ENCODE results near the gene IMPDH1. TPM values are rescaled to one million over a fixed set of nuclear protein-coding genes. Genes with fewer than 3 reads are reported as not detected.

Gene IMPDH1
- total and polyA plus RNA-seq, 9 of the 15 experiments (the other 6 are each of a cell fraction or from before 2014, with no cell fraction given): 0.80 to 118 (median 64.3) TPM

DNA sequence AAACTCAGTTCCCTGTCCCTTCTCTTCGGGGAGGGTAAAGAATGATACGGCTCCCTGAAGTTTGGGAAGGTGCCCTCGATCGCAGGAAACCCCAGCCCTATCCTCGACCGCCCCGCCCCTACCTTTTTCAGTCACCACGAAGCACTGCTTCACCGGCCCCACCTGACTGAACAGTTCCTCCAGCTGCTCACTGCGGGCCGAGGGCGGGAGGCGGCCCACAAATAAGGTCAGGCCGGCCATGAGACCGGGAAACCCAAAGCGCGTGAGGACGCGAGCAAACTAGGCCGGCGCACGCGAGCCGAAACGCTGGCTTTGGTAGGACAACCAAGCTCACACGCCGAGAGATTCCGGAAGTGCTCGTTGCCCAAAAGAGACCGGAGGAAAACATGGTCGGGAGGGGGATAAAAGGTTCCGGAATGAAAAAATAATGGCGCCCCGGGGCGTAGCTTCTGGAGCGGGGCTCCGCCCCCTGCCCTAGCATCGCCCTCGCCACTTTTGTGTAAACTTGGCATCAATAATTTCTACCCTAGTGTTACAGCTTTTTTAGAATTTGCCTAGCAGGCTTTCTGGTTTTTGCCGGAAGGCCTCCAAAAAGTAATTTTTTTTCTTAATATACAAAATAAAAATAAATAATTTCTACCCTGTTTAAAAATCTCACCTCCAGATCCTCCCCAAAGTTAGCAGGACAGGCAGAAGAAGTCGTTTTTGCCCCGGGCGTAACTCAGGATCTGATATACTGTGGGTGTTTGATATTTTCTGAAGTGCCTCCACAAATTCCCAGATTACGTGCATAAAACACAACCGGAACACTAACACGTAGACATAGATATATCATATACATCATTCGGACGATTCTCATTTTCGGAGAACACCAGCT is 66.0 kb downstream of the IMPDH1 start, which contains the start of gene RBM28 (continued):
- TF ChIP-seq, protein P1, sequence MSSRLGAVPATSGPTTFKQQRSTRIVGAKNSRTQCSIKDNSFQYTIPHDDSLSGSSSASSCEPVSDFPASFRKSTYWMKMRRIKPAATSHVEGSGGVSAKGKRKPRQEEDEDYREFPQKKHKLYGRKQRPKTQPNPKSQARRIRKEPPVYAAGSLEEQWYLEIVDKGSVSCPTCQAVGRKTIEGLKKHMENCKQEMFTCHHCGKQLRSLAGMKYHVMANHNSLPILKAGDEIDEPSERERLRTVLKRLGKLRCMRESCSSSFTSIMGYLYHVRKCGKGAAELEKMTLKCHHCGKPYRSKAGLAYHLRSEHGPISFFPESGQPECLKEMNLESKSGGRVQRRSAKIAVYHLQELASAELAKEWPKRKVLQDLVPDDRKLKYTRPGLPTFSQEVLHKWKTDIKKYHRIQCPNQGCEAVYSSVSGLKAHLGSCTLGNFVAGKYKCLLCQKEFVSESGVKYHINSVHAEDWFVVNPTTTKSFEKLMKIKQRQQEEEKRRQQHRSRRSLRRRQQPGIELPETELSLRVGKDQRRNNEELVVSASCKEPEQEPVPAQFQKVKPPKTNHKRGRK (tag; IDR thresholded peaks at IDR 0.05): no peak
- TF ChIP-seq, protein P2, sequence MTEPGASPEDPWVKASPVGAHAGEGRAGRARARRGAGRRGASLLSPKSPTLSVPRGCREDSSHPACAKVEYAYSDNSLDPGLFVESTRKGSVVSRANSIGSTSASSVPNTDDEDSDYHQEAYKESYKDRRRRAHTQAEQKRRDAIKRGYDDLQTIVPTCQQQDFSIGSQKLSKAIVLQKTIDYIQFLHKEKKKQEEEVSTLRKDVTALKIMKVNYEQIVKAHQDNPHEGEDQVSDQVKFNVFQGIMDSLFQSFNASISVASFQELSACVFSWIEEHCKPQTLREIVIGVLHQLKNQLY (CRISPR knock-in tag; conservative IDR thresholded peaks at IDR 0.05): peak; percentile 77 to 93; a peak in 2 of 4 replicates
- TF ChIP-seq, protein P3, sequence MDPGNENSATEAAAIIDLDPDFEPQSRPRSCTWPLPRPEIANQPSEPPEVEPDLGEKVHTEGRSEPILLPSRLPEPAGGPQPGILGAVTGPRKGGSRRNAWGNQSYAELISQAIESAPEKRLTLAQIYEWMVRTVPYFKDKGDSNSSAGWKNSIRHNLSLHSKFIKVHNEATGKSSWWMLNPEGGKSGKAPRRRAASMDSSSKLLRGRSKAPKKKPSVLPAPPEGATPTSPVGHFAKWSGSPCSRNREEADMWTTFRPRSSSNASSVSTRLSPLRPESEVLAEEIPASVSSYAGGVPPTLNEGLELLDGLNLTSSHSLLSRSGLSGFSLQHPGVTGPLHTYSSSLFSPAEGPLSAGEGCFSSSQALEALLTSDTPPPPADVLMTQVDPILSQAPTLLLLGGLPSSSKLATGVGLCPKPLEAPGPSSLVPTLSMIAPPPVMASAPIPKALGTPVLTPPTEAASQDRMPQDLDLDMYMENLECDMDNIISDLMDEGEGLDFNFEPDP (CRISPR knock-in tag; IDR thresholded peaks at IDR 0.05): no peak
- TF ChIP-seq SMAD1 (IDR thresholded peaks at IDR 0.05; ENCODE audit: low read depth, low read length, partially characterized antibody) (peak; percentile 88), CREBBP (IDR thresholded peaks at IDR 0.05; ENCODE audit: low read depth, low read length) (no peak), TSC22D4 (tag; IDR thresholded peaks at IDR 0.05) (no peak), HDAC2 (IDR thresholded peaks at IDR 0.05) (peak; percentile 98), NR3C1 (CRISPR knock-in tag; IDR thresholded peaks at IDR 0.05) (0 out of 2 replicates have a peak, but pooled peaks have one; percentile 81), ZNF696 (CRISPR knock-in tag; conservative IDR thresholded peaks at IDR 0.05) (no peak), FUS (optimal IDR thresholded peaks at IDR 0.05; ENCODE audit: low read depth, low read length) (no peak)
- TF ChIP-seq, protein P4, sequence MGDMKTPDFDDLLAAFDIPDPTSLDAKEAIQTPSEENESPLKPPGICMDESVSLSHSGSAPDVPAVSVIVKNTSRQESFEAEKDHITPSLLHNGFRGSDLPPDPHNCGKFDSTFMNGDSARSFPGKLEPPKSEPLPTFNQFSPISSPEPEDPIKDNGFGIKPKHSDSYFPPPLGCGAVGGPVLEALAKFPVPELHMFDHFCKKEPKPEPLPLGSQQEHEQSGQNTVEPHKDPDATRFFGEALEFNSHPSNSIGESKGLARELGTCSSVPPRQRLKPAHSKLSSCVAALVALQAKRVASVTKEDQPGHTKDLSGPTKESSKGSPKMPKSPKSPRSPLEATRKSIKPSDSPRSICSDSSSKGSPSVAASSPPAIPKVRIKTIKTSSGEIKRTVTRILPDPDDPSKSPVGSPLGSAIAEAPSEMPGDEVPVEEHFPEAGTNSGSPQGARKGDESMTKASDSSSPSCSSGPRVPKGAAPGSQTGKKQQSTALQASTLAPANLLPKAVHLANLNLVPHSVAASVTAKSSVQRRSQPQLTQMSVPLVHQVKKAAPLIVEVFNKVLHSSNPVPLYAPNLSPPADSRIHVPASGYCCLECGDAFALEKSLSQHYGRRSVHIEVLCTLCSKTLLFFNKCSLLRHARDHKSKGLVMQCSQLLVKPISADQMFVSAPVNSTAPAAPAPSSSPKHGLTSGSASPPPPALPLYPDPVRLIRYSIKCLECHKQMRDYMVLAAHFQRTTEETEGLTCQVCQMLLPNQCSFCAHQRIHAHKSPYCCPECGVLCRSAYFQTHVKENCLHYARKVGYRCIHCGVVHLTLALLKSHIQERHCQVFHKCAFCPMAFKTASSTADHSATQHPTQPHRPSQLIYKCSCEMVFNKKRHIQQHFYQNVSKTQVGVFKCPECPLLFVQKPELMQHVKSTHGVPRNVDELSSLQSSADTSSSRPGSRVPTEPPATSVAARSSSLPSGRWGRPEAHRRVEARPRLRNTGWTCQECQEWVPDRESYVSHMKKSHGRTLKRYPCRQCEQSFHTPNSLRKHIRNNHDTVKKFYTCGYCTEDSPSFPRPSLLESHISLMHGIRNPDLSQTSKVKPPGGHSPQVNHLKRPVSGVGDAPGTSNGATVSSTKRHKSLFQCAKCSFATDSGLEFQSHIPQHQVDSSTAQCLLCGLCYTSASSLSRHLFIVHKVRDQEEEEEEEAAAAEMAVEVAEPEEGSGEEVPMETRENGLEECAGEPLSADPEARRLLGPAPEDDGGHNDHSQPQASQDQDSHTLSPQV (IDR thresholded peaks at IDR 0.05): 0 out of 2 replicates have a peak, but pooled peaks have one; percentile 46
- TF ChIP-seq, protein P5, sequence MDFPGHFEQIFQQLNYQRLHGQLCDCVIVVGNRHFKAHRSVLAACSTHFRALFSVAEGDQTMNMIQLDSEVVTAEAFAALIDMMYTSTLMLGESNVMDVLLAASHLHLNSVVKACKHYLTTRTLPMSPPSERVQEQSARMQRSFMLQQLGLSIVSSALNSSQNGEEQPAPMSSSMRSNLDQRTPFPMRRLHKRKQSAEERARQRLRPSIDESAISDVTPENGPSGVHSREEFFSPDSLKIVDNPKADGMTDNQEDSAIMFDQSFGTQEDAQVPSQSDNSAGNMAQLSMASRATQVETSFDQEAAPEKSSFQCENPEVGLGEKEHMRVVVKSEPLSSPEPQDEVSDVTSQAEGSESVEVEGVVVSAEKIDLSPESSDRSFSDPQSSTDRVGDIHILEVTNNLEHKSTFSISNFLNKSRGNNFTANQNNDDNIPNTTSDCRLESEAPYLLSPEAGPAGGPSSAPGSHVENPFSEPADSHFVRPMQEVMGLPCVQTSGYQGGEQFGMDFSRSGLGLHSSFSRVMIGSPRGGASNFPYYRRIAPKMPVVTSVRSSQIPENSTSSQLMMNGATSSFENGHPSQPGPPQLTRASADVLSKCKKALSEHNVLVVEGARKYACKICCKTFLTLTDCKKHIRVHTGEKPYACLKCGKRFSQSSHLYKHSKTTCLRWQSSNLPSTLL (IDR thresholded peaks at IDR 0.05): no peak
- TF ChIP-seq, protein P6, sequence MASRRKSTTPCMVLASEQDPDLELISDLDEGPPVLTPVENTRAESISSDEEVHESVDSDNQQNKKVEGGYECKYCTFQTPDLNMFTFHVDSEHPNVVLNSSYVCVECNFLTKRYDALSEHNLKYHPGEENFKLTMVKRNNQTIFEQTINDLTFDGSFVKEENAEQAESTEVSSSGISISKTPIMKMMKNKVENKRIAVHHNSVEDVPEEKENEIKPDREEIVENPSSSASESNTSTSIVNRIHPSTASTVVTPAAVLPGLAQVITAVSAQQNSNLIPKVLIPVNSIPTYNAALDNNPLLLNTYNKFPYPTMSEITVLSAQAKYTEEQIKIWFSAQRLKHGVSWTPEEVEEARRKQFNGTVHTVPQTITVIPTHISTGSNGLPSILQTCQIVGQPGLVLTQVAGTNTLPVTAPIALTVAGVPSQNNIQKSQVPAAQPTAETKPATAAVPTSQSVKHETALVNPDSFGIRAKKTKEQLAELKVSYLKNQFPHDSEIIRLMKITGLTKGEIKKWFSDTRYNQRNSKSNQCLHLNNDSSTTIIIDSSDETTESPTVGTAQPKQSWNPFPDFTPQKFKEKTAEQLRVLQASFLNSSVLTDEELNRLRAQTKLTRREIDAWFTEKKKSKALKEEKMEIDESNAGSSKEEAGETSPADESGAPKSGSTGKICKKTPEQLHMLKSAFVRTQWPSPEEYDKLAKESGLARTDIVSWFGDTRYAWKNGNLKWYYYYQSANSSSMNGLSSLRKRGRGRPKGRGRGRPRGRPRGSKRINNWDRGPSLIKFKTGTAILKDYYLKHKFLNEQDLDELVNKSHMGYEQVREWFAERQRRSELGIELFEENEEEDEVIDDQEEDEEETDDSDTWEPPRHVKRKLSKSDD (conservative IDR thresholded peaks at IDR 0.05; ENCODE audit: low read length): peak; percentile 94
